Activated effector memory CD4-positive, alpha-beta T cell treated with anti-CD3 and anti-CD28 coated beads, Interleukin-2, amount 50 U/mL, for 16 hours (primary cell): ENCODE measurements around the gene IL18.
"Not testable (repeated sequence)": the region's sequence is repeated elsewhere in the genome, so short reads cannot be mapped to it uniquely, and the experiment has no call there.

Source experiments
- DNase-seq: peaks from one replicate; pipeline ENCODE4 v3.0.0-alpha.2; 2020

IL18 gene

DNA sequence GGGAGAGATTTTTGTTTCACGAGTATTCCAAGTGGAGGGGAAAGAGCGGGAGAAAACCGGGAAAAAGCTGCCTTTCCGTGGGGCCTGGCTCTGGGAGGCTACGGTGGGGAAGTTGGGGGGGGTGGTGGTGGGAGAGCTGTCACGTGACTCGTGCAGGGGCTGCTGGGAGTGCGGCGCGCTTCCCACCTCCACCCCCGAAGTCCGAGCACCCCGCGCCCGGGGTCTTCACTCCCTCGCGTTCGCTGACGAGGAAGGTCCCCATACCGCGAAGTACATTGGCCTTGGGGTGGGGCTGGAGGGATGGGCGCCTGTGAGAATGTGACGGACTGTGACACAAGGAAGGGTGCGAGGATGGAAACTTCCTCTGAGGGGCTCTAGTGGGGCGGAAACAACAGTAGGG lies 3.3 kb upstream of the IL18 start, which contains the start of gene TEX12:
Gene TEX12 (plus strand): TSS at position 228 of the 400 bp plus-strand sequence. CDS start 1,897 bp downstream, outside the sequence.
- DNase-seq = no peak

DNA sequence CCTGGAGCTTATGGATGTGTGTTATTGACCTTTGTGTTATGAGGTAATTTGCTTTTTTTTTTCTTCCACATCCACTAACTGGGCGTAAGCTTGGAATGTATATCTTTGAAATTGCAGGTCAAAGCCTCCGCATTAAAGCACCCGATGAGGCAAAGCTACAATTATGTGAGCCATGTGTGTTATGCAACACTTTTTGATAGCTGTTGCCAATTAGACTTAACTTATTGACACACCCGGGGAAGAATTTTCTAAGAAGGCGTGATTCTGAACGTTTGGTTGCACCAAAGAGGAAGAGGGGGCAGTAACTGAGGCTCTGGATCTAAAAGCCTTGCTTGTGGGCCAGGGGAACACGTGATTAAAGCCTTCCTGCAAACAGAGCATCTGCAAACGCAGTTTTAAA lies 2.7 kb upstream of the IL18 start:
- DNase-seq = no peak

DNA sequence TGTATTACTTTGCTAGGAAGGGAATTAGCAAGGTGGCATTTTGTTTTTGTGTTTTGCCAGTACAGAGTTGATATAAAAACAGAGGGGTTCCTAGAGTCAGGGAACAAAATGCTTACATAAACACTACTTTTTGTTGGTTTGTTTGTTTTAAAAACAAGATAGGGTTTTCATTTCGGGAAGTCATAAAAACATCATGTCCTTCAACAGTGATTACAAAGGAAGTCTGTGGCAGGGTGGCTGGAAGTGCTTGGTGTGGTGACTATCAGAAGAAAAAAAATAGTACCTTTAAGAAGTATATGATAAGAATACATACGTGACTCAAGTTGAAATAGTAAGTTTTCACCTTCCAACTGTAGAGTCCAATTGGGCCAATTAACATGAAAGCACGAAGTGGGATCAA lies 1.2 kb upstream of the IL18 start:
- DNase-seq = no peak

DNA sequence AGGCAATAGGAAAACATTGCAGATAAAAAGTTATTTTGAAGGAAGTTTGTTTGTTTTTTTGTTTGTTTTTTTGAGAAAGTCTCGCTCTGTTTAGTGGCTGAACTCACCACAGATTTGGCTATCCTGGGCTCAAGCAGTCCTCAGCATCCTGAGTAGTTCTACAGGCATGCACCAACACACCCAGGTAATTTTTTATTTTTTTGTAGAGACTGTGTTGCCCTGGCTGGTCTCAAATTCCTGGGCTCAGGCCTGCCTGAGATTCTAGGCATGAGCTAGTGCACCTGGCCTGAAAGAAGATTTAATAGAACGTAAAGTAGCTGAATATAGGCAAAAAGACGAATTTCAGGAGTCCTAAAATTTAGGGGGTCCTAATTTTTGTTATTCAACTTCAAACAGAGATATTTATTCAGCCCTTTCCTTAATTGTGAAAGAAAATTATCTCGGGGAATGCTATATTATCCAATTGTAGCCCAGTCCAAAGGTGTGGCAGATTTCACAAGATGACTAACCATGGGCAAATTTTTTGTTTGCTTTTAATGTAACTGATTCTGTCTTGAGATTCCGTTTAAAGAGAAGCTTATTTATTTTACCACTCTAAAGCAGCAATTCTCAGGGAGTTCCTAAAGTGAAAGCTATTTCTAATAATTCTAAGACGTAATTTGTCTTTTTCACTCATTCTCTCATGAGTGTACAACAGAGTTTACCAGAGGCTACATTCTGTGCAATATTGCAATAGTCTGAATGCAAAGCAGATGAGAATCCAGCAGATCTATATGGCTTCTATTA lies 940 bp downstream of the IL18 start:
- no peak for DNase-seq

DNA sequence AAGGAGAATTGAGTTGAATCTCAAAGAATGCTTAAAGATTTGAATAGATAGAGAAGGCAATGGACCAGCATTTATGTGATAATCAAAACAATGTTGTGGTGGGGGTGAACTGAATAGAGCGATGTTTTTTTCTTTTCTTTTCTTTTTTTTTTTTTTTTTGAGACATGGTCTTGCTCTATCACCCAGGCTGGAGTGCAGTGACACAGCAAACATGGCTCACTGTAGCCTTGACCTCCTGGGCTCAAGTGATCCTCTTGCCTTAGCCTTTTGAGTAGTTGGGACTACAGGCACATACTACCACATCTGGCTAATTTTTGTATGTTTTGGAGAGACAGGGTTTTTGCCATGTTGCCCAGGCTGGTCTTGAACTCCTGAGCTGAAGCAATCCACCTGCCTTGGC lies 1.7 kb downstream of the IL18 start:
- not testable (repeated sequence) for DNase-seq

DNA sequence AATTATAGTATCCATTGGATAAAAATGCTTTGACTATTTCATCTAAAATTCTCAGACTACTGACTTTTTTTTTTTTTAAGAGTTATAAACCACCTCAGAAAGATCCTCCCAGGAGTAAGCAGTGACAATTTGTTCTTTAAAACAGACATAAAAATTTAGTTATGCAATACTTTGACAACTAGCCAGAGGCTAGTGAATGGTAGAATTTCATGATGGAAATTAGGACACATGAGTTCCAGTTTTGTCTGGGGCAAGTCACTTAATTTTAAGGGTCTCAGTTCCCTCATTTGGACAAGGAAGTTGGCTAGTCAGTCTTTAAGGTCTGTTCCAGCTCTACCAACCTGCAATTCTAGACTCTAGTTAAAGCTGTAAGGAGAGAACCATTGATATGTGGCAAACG lies 2.9 kb downstream of the IL18 start:
- DNase-seq = no peak

DNA sequence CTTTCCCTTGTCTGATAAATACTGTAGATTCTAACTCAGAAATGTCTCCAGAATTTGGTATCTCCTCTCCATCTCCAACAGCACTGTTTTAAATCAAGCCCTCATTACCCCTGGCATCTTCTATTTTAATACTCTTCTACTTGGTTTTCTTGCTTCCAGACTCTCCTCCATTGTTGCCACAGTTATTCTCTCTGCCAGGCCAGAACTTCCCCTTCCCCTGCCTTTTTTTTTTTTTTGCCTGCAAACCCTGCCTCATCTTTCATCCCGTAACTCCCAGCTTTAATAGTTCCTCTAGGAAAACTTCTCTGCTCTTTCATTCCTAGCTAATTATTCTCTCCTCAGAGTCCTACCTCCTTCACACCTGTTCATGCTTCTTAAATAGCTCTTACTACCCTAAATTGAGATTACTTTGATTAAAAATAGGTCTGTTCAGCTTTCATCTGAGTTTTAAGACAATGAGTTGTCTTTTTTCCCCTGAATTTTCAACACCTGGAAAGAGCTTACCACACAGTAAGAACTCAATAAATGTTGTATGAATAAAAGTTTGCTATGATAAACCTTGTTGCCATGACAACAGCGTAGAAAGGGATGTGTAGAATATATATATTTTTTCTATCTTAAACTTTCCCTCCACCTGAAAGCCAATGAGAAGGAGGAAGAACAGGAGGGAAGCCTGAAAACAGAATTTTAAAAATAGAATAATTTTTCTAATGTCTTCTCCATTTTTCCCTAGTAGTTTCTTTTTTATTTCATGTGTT lies 3.6 kb downstream of the IL18 start:
- DNase-seq = no peak

DNA sequence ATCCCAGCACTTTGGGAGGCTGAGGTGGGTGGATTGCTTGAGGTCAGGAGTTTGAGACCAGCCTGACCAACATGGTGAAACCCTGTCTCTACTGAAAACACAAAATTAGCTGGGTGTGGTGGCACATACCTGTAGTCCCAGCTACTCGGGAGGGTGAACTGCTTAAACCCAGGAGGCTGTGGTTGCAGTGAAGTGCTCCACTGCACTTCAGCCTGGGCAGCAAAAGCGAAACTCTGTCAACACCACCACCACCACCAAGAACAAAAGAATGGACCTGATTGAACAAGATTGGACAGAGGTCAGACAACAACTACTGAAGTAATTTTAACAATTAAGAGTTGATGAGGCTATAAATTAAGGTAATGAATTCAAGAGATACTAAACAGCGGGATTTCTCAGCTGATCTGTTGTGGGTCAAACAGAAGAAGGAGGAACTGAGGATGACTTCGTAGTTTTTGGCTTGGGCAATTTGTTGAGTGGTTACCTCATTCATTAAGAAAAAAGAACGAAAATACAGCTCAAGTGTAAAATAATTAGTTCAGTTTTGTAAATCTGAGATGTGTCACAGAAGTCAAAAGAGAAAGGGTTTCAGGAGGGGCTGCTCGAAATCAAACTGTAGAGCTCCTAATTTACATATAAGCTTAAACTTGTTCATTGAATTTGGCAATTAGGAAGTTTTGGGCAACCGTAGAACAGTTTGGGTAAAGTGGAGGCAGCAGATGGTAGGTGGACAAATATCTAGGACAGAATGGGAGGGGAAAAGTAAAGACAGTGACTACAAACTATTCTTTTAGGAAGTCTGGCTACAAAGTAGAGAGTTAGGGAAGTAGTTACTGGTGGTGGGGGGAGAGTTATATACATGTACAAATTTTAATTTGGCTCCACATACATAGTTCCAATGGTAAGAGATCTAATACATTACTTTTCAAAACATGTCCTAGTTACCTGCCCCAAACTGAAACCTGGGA lies 4.5 kb downstream of the IL18 start:
- no peak for DNase-seq

DNA sequence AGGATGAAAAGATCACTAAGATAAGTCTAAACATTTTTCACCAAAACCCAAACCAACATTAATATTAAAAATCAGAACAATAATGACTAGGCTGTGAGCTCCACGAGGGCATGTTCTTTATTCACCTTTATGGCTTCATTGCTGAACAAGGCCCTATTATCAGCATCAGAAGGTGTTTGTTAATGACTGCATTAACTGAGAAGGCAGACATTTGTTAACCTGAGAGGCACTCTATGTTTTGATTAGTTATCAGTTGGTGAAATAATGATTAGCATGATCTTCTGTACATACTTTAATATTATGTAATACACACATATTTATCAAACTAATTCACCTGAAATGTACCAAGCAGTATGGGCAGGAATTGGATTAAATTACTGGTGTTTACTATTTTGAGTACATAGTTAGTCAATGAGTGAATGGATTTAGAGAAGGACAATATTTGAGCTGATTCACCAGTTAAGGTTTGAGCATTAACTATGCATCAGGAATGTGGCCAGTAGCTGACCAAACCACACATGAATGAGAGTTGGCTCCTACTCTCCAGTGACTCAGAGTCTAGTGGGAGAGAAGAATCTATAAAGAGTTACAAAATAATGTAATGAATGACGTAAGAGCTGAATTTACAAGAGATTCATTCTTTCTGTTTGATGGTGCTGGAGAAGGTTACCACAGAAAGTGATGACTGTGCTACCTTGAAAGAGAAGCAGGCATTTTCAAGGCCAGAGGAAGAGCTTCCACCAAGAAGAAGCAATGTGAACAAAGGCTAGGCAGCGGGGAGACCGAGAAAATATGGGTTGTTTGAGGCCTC lies 6.7 kb downstream of the IL18 start:
- no peak for DNase-seq

DNA sequence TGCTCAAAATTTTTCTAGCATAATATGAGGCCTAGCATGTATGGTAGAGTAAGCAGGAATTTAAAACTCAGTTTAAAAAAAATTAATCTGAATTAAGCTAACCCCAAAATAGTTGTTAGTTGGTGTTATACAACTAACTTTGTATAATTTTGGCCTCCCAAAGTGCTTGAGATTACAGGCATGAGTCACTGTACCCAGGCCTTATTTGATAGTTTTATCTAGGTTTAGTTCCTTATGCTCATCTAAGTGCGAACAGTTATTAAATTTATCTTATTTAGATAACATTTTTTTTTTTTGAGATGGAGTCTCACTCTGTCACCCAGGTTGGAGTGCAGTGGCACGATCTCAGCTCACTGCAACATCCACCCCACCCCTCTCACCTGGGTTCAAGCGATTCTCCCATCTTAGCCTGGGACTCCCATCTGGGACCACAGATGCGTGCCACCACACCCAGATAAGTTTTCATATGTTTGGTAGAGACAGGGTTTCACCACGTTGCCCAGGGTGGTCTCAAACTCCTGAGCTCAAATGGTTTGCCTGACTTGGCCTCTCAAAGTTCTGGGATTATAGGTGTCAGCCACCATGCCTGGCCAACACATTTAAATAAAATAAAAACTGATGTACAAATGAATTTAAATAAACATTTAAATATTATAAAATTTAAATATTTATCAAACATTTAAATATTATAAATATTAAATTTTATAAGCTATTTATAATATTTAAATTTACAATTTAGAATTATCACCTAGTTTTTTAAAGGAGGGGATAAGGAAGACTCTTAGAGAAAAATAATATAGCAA lies 7.5 kb downstream of the IL18 start:
- no peak for DNase-seq

DNA sequence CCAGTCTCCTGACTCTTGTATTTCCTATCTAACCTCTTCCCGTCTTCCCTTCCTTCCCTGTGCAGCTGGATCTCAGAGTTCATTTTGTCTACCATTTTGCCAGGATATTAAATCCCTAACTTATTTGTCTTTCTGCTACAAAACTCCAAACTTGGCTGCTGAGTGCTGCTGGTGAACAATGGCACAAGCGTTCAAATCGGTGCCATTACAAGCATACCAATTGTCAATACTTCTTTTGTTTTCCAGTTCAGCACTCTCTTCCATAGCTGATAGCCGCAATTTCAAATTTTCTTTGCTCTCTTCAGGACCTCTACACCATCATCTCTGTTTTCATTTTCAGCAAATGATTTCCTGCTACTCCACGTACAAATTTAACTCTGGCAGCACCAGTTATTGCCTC lies 13.4 kb downstream of the IL18 start:
- DNase-seq = no peak

DNA sequence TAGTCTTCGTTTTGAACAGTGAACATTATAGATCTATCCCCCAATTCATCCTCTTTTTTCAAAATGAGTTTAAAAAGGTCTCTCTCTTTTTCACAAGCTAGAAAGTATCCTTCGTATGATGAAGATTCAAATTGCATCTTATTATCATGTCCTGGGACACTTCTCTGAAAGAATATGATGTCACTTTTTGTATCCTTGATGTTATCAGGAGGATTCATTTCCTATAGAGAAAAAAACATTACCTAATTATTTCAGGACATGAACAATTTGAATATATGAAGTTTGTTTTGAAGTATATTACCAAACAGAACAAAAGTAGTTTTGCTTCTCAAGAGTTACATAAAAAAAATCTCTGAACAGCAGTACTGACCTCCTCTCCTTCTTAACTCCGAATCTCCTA lies 20.3 kb downstream of the IL18 start:
- no peak for DNase-seq

DNA sequence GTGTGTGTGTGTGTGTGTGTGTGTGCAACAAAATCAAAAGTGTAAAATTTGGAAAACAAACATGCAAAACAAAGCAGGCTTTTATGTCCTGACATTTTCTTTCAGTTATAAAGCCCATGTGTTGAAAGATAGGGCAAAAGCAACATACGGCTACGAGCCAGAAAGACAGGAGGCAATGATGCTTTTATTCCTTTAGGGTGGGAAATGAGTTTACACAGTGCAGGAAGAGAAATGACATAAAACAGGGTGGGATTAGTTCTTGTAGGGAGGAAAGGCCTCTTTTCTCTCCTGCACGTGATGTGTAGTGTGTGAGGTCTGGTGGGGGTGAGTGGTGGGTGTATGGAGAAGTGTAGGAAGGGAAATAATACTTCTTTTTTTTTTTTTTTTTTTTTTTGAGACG lies 29.4 kb downstream of the IL18 start:
- DNase-seq = no peak

DNA sequence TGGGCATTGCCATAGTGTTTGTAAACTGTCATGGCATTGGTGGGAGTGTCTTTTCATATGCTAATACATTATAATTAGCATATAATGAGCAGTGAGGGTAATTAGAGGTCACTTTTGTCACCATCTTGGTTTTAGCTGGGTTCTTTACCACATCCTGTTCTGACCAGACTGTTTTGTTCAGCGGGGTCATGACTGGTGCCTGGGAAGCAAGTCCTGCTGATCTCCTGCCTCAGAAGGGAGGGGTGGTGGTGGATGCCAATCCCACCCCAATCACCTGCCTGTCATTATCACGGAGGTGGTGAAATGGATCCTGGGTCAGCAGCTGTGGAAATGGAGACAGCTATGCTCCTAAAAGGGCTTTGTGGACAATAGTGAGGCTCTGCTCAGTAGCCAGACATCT lies 31.2 kb downstream of the IL18 start:
- DNase-seq = no peak

DNA sequence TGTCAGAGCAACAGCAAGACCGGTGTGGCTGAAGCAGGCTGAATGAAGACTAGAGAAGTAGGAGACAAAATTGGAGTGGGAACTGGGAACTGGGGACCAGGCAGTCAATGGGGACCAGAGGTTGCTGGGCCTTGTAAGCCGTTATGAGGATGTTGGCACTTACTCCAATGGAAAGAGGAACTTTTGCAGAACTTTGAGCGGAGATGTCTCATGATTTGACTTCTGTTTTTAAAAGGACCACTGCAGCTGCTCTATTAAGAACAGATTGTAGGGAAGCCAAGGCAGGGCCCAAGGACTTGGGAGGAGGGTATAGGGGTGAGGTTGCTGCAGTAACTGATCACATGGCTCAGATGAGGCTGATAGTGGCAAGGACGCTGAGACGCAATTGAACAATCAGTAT lies 34.2 kb downstream of the IL18 start:
- DNase-seq = no peak

DNA sequence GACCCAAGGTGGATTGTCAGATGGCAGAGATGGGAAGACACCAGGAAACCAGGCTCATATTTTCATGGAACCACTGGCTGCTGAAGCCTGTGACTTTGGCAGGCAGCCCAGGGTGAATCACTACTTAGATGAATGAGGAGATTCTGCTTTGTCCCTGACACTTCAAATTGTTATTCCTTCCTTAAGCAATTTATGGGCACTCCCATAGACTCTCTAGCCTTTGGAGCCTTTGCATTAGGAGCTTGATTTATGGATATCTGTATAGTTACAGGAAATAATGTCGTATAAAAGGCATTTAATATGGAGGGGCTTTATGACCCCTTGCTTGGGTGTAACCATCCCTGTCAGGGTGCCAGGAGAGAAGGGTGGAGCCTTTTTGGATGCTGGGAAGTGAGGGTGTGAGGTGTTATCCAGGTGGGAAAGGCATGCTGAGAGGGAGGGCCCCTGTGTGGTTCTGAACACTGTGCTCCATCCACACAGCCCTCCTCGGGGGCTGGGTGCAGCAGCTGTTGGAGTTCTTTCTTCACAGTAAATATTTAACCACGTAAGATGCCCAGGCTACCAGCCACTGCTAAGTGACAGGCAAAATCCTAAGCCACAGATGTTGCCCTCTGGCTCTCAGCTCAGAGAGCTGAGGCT lies 35.3 kb downstream of the IL18 start:
- no peak for DNase-seq

DNA sequence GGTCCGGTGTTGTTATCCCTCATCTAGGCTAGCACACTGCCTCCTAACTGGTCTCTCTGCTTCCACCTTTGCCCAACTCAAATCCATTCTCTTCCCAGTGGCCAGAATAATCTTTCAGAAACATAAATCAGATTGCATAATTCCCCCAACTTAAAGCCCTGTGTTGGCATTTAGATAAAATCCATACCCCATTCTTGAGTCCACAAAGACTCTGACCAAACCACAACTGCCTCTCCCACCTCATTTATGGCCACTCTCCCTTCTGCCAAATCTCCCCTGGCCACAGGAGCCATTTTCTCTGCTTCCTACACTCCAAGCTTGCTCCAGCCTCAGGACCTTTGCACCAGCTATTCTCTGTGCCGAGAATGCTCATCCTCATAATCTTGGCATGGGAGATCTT lies 36.8 kb downstream of the IL18 start:
- no peak for DNase-seq

DNA sequence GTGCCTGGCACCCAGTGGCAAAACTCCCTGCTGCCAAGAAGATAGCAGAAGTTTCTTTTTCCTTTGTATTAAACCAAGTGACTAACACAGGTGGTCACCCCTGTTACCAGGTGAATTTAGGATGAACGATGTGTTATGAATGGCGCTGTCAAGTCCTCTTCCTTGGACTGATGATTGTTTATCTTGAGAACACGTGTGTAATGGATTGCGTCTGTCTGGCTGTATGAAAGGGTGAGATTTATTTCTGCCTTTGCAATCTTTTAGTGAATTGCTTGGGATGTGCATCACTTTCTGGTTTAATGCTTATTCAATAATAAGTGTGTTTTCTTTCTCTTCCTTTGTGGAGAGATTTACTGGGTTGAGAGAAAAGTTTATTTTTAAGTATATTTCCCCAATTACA lies 40.8 kb downstream of the IL18 start:
- no peak for DNase-seq

DNA sequence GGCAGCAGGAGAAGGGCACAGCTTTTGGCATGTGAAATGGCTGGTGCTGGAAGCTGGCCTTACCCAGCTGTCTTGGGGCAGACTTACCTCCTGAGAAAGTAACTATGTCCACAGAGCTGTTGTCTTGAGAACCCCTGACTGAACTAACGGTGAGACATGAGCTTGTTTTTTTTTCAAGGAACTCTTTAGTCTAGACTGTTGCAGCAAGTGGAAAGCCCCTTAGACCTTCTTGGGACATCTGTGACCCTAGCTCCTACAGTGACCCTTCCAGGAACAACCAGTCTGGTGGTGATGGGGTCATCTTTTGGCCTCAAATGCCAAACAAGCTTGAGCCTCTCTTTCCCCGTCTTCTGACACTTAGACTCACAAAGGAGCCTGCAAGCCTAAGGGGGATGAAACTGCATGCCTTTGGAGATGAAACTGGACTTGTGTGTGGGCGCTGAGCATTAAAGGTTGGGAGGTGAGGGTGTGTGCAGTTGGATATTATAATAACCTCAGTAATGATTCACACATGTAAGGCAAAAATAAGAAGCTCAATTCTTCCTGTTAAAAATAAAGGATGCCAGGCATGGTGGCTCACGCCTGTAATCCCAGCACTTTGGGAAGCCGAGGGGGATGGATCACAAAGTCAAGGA lies 41.8 kb downstream of the IL18 start:
- no peak for DNase-seq

DNA sequence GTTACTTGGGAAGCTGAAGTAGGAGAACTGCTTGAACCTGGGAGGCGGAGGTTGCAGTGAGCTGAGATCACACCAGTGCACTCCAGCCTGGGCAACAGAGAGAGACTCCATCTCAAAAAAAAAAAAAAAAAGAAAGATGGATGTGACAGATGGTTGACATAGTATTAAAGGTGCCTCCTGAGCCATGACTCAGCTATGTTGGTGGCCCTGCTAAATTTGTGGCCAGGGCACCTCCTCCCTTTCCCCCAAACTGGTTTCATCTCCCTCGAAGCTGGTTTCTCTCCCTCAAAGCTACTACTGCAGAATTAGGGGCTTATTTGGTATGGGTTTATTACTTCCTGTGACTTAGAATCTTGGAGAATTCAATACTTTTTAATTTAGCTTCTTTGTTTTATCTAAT lies 45.7 kb downstream of the IL18 start:
- DNase-seq = no peak

DNA sequence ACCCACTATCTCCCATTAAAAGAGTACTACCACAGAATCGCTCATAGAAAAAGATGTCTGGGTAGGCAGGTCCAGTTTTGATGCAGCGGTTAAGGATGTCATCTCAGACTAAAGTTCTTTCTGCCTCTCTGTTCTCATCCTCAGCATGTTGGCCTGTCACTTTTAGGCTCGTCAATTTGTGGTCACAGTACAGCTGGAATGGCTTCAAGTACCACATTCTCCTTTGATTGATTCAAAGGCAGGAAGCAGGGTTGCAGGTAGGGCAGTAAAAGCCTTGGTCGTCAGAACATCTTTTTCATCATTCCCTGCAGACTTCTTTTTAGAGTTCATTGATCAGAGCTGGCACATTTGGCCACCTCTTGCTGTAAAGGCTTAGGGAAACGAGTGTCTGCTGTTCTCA lies 48.5 kb downstream of the IL18 start:
- DNase-seq = no peak
